IPS-NIHi7 (cell line): ENCODE measurements around the gene FGD4.

Experiments
- DNase-seq: peaks from one replicate; pipeline ENCODE4 v3.0.0; 2012; ENCODE audit warnings: mixed read lengths; ENCODE audit errors: extremely low spot score

FGD4 gene

GRCh38 chr12:32605326-32606095 is 206.2 kb downstream of the FGD4 start:
- DNase-seq: no peak

GRCh38 chr12:32606443-32606842 is 207.1 kb downstream of the FGD4 start:
- no peak for DNase-seq

- DNase-seq: no peak
These were observed 210.6 kb downstream of the FGD4 start for GRCh38 chr12:32609966-32610365.

- no peak for DNase-seq
These were observed 212.6 kb downstream of the FGD4 start for GRCh38 chr12:32611986-32612385.

- DNase-seq: no peak
These were observed 213.6 kb downstream of the FGD4 start for GRCh38 chr12:32612658-32613614.

- no peak for DNase-seq
These were observed 216.1 kb downstream of the FGD4 start for GRCh38 chr12:32615441-32615840.

- no peak for DNase-seq
These were observed 218.2 kb downstream of the FGD4 start for GRCh38 chr12:32617534-32617933.

GRCh38 chr12:32618115-32618514 is 218.8 kb downstream of the FGD4 start:
- no peak for DNase-seq

- no peak for DNase-seq
These were observed 228.6 kb downstream of the FGD4 start for GRCh38 chr12:32627976-32628375.

GRCh38 chr12:32641287-32641901 is 242.0 kb downstream of the FGD4 start:
- DNase-seq: no peak

- DNase-seq: no peak
These were observed 245.1 kb downstream of the FGD4 start for GRCh38 chr12:32644431-32644830.

- DNase-seq: no peak
These were observed 247.9 kb downstream of the FGD4 start for GRCh38 chr12:32647275-32647674.

- DNase-seq: no peak
These were observed 251.2 kb downstream of the FGD4 start for GRCh38 chr12:32650508-32650907.

- no peak for DNase-seq
These were observed 252.0 kb downstream of the FGD4 start for GRCh38 chr12:32651151-32651955.

- no peak for DNase-seq
These were observed 252.5 kb downstream of the FGD4 start for GRCh38 chr12:32651956-32652210.

GRCh38 chr12:32659908-32660440 is 260.6 kb downstream of the FGD4 start:
- DNase-seq: no peak

GRCh38 chr12:32661706-32662105 is 262.3 kb downstream of the FGD4 start:
- DNase-seq: no peak

GRCh38 chr12:32662665-32663064 is 263.3 kb downstream of the FGD4 start:
- no peak for DNase-seq

GRCh38 chr12:32666018-32666417 is 266.7 kb downstream of the FGD4 start:
- DNase-seq: no peak

- DNase-seq: no peak
These were observed 270.2 kb downstream of the FGD4 start for GRCh38 chr12:32669584-32669983.

- peak; percentile 69 for DNase-seq
These were observed 272.8 kb downstream of the FGD4 start for GRCh38 chr12:32671930-32672780.
